Renal pelvis (tissue), 4 donors: ENCODE results near the gene RGMB. TPM values are rescaled to one million over a fixed set of nuclear protein-coding genes. Genes with fewer than 3 reads are reported as not detected.

Experiments
- DNase-seq: peaks from one replicate; pipeline ENCODE4 v3.0.0-alpha.2; 2013
- polyA plus RNA-seq, 3 donors: library from polyadenylated mRNA; unstranded; fragments of 120-200 nt; gene quantifications; one replicate each; pipeline ENCODE4 v1.2.1, GENCODE V29; 2013; ENCODE audit not compliant: insufficient read length in 3 of 3

The RGMB gene
- polyA plus RNA-seq, 3 donors, result 10.9 to 14.5 (median 13.5) TPM

- DNase-seq, result no peak
These were observed 43.2 kb downstream of the RGMB start for GRCh38 chr5:98816582-98817222.

- DNase-seq, result no peak
These were observed 52.3 kb downstream of the RGMB start for GRCh38 chr5:98825582-98826375.

- peak; percentile 34 for DNase-seq
These were observed 53.7 kb downstream of the RGMB start for GRCh38 chr5:98827161-98827560.

GRCh38 chr5:98827588-98828284, 54.3 kb downstream of the RGMB start:
- no peak for DNase-seq

GRCh38 chr5:98836175-98836574, 62.7 kb downstream of the RGMB start:
- no peak for DNase-seq

GRCh38 chr5:98839469-98840383, 66.3 kb downstream of the RGMB start:
- no peak for DNase-seq

GRCh38 chr5:98840946-98841345, 67.5 kb downstream of the RGMB start:
- DNase-seq, result no peak

- no peak for DNase-seq
These were observed 70.0 kb downstream of the RGMB start for GRCh38 chr5:98843481-98843880.

- no peak for DNase-seq
These were observed 71.4 kb downstream of the RGMB start for GRCh38 chr5:98844865-98845264.

GRCh38 chr5:98845878-98846277, 72.4 kb downstream of the RGMB start:
- DNase-seq, result no peak

Other genes starting within 250 kb of the RGMB start
- 10 to 100 TPM; 62.8 to 77.0 (median 72.7) TPM for gene CHD1, start 155.3 kb downstream of the RGMB start, polyA plus RNA-seq